Activated T-cell treated with anti-CD3 and anti-CD28 coated beads, Interleukin-2, amount 50 U/mL, for 48 hours (primary cell): ENCODE measurements around the gene SERPINA9.
"Not testable (repeated sequence)": the region's sequence is repeated elsewhere in the genome, so short reads cannot be mapped to it uniquely, and the experiment has no call there.

Experiments used
- DNase-seq, 2 experiments: peaks; one replicate each; pipeline ENCODE4 v3.0.0-alpha.2; 2020

The SERPINA9 gene

GRCh38 chr14:94421316-94421715 lies 54.7 kb downstream of the SERPINA9 start:
- no peak for DNase-seq

GRCh38 chr14:94417497-94418205 lies 58.3 kb downstream of the SERPINA9 start:
- DNase-seq: not testable (repeated sequence)
